Endothelial cell of umbilical vein (primary cell): ENCODE data around the gene ALPL. TPM values are rescaled to one million over a fixed set of nuclear protein-coding genes. Genes with fewer than 3 reads are reported as not detected.

Experiments
- BruUV-seq: library from RNA; stranded (reverse); fragments of 400-500 nt; replicated peaks from 2 replicates; lab custom pipeline; 2021; lab: Mats Ljungman, UMichigan
- CTCF ChIA-PET: fragments of 300-600, 350-600 bp; sonication (Branson Sonifier 250); formaldehyde crosslinking; loops from one replicate; lab custom pipeline; 2021; ENCODE audit warnings: antibody characterized with exemption, inconsistent platforms; lab: Charles Lee
- POLR2A ChIA-PET: fragments of 300-600, 350-600 bp; sonication (Branson Sonifier 250); formaldehyde crosslinking; loops from one replicate; lab custom pipeline; 2021; ENCODE audit warnings: antibody characterized with exemption, inconsistent platforms; lab: Charles Lee
- DNase-seq: peaks from one replicate; pipeline ENCODE4 v3.0.0-alpha.2; 2011; ENCODE audit warnings: low read depth, low spot score
- FAIRE-seq: peaks from 2 replicates; lab custom pipeline; 2011; peaks lifted over from hg19 to GRCh38; lab: Jason Lieb, UNC
- H2AFZ ChIP-seq: 2 replicates; pipeline ENCODE4 v1.6.0; 2012; ENCODE audit warnings: low read depth, low read length, control low read depth, inconsistent platforms
- H3K27ac ChIP-seq: 2 replicates; pipeline ENCODE4 v1.5.1; 2011; ENCODE audit warnings: low read depth, mild to moderate bottlenecking, control low read depth, low read length, moderate library complexity; ENCODE audit not compliant: insufficient read depth
- H3K27me3 ChIP-seq, 2 experiments: 2 replicates each; pipeline versions ENCODE4 v1.6.0 to v1.6.1; 2011; ENCODE audit warnings: low read length in 2 of 2, mixed read lengths in 1 of 2; ENCODE audit not compliant: control insufficient read depth in 2 of 2, insufficient read depth in 2 of 2
- H3K36me3 ChIP-seq, 2 experiments: 2 replicates in 1 of 2; 3 replicates in 1 of 2; pipeline ENCODE4 v1.5.1; 2011; ENCODE audit warnings: low read length in 2 of 2, mild to moderate bottlenecking in 1 of 2, moderate library complexity in 1 of 2; ENCODE audit not compliant: control insufficient read depth in 2 of 2, insufficient read depth in 2 of 2; ENCODE audit errors: extremely low read depth in 1 of 2
- H3K4me1 ChIP-seq: 3 replicates; pipeline ENCODE4 v1.5.1; 2011; ENCODE audit warnings: mild to moderate bottlenecking, low read length; ENCODE audit not compliant: control insufficient read depth, insufficient read depth; ENCODE audit errors: extremely low read depth
- H3K4me2 ChIP-seq: 2 replicates; pipeline ENCODE4 v1.6.1; 2011; ENCODE audit warnings: low read length, control low read depth, mixed read lengths; ENCODE audit not compliant: insufficient read depth
- H3K4me3 ChIP-seq, 3 experiments: fragments of 200-600 bp in 1 of 3; sonication (generic), shearing (Covaris generic) in 1 of 3; replicated peaks in 1 of 3; 2 replicates each; pipeline ENCODE4 v1.5.1; 2011 to 2016; ENCODE audit warnings: control low read depth in 3 of 3, low read length in 3 of 3, mild to moderate bottlenecking in 2 of 3, inconsistent platforms in 1 of 3, low read depth in 1 of 3, moderate library complexity in 1 of 3; ENCODE audit not compliant: insufficient read depth in 1 of 3
- H3K79me2 ChIP-seq: 2 replicates; pipeline ENCODE4 v1.6.0; 2012; ENCODE audit warnings: low read length, inconsistent platforms; ENCODE audit not compliant: control insufficient read depth, insufficient read depth
- H3K9ac ChIP-seq: replicated peaks from 2 replicates; pipeline ENCODE3; 2011; ENCODE audit warnings: low read length, control low read depth; ENCODE audit not compliant: insufficient read depth; ENCODE audit errors: extremely low read depth
- H3K9me1 ChIP-seq: replicated peaks from 3 replicates; pipeline ENCODE4 v1.6.0; 2011; ENCODE audit warnings: mild to moderate bottlenecking, low read length; ENCODE audit not compliant: control insufficient read depth, insufficient read depth; ENCODE audit errors: extremely low read depth
- H3K9me3 ChIP-seq: replicated peaks from 2 replicates; pipeline ENCODE4 v1.5.1; 2012; ENCODE audit warnings: low read length, inconsistent platforms; ENCODE audit not compliant: control insufficient read depth, insufficient read depth
- H4K20me1 ChIP-seq: replicated peaks from 2 replicates; pipeline ENCODE3; 2011; ENCODE audit warnings: mild to moderate bottlenecking, low read length; ENCODE audit not compliant: control insufficient read depth, insufficient read depth; ENCODE audit errors: extremely low read depth
- EZH2 ChIP-seq: IDR thresholded peaks from 2 replicates; pipeline ENCODE4 v1.6.1; 2012; ENCODE audit warnings: borderline replicate concordance, low read depth, mild to moderate bottlenecking, moderate library complexity, low read length, inconsistent platforms; ENCODE audit not compliant: severe bottlenecking
- FOS ChIP-seq: IDR thresholded peaks from 2 replicates; pipeline ENCODE4 v1.6.1; 2011; ENCODE audit warnings: mild to moderate bottlenecking, low read length, moderate library complexity, borderline replicate concordance; ENCODE audit not compliant: insufficient read depth
- GATA2 ChIP-seq: IDR thresholded peaks from 2 replicates; pipeline ENCODE4 v1.7.0; 2011; ENCODE audit warnings: low read depth, mild to moderate bottlenecking, moderate library complexity, mixed read lengths, low read length; ENCODE audit not compliant: insufficient read length, insufficient read depth
- JUN ChIP-seq: IDR thresholded peaks from 2 replicates; pipeline ENCODE4 v1.6.1; 2011; ENCODE audit warnings: borderline replicate concordance, low read depth; ENCODE audit not compliant: insufficient read length, insufficient read depth
- MYC ChIP-seq: IDR thresholded peaks from one replicate; pipeline ENCODE4 v1.6.1; 2011; ENCODE audit warnings: mild to moderate bottlenecking, low read depth, low read length
- POLR2A ChIP-seq: IDR thresholded peaks from 2 replicates; pipeline ENCODE4 v1.6.1; 2012; ENCODE audit warnings: low read depth, mild to moderate bottlenecking, control low read depth, low read length
- POLR2AphosphoS5 ChIP-seq: IDR thresholded peaks from 2 replicates; pipeline ENCODE4 v1.6.1; 2012; ENCODE audit warnings: low read depth, mild to moderate bottlenecking, control low read depth, low read length, moderate library complexity; ENCODE audit not compliant: insufficient read depth
- dilution Hi-C: fragments of 300-500 bp; cut with MboI; formaldehyde crosslinking; loops from one replicate; pipeline ENCODE4 v1.15.0; 2019; ENCODE audit warnings: low sequenced_read_pairs; ENCODE audit not compliant: extremely low pct_ligation_motif_present
- intact Hi-C: fragments of 100-400 bp; cut with micrococcal nuclease; formaldehyde crosslinking; loops from one replicate; pipeline ENCODE4 v1.10.0; 2022
- polyA plus RNA-seq, 4 experiments: library from polyadenylated mRNA; depleted of rRNA in 3 of 4; stranded (reverse) in 3 of 4; unstranded in 1 of 4; fragments of >200 nt; gene quantifications; 2 replicates each; pipeline versions ENCODE4 v1.2.1 to v1.2.3, GENCODE V29; 2011 to 2012; ENCODE audit warnings: missing spikeins in 1 of 4
- total RNA-seq: library from RNA; stranded (reverse); gene quantifications from 2 replicates; pipeline ENCODE4 v1.2.3, GENCODE V29; 2021
- TF ChIP-seq, protein P1 (sequence below): IDR thresholded peaks from 2 replicates; pipeline ENCODE4 v1.6.1; 2011; ENCODE audit not compliant: insufficient read depth, insufficient read length
- TF ChIP-seq, protein P2 (sequence below), 2 donors: IDR thresholded peaks; 1 replicate in 1 of 2; 2 replicates in 1 of 2; pipeline ENCODE4 v1.5.1; 2011; ENCODE audit warnings: low read length in 2 of 2, mild to moderate bottlenecking in 2 of 2, moderate library complexity in 2 of 2, control low read depth in 1 of 2, inconsistent platforms in 1 of 2, low read depth in 1 of 2; ENCODE audit not compliant: insufficient read depth in 1 of 2; ENCODE audit errors: extremely low read depth in 1 of 2

The ALPL gene
- total and polyA plus RNA-seq, 2 donors (not counting 3 experiments of a cell fraction or from before 2014, with no cell fraction given) = 0.38 to 0.92 TPM

DNA sequence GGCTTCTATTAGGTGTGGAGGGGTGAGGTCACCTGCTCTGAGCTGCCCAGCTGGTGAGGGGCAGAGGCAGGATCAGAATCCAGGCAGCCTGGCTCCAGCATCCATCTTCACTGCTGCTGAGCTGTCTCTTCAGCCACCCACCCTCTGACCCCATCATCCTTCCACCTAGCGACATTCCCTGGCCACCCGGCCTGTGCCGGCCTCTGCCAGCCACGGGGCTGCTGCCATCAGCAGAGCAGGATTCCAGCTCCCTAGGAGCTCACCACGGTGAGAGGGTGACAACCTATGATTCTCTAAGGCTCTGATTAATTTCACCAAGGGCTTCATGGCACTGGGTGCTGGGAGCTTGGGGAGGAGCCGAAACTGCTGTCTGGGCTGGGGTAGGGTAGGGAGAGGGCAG lies 32.1 kb downstream of the ALPL start:
- Histone ChIP-seq H3K9ac (no peak overlapping the region), H3K27me3 (peaks cover 19 to 23% of the 10 kb centered on the region in 2 experiments), H3K4me2 (no peak overlapping the region), H3K9me3 (no peaks in the 10 kb centered on the region), H3K4me3 (no peak overlapping the region), H3K27ac (no peak overlapping the region), H3K4me1 (no peaks in the 10 kb centered on the region), H2AFZ (no peak overlapping the region), H4K20me1 (no peaks in the 10 kb centered on the region), H3K79me2 (no peaks in the 10 kb centered on the region), H3K9me1 (no peaks in the 10 kb centered on the region), H3K36me3 (no peaks in the 10 kb centered on the region)
- TF ChIP-seq EZH2 (no peak), JUN (no peak), MYC (no peak), POLR2A (no peak)
- TF ChIP-seq, protein P1, sequence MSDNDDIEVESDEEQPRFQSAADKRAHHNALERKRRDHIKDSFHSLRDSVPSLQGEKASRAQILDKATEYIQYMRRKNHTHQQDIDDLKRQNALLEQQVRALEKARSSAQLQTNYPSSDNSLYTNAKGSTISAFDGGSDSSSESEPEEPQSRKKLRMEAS = no peak
- FAIRE-seq (no peak), DNase-seq (no peak)
- ChIA-PET POLR2A (no interaction called here), CTCF (interaction anchor here (0.8 to 1.4 kb wide), 2 partner anchors 32 to 54 kb away, joined by 3 read pairs; partner anchors contain the start of gene ALPL)
- BruUV-seq = no TSS peak
- intact Hi-C loops (no loop called here), dilution Hi-C loops (no loop called here)

DNA sequence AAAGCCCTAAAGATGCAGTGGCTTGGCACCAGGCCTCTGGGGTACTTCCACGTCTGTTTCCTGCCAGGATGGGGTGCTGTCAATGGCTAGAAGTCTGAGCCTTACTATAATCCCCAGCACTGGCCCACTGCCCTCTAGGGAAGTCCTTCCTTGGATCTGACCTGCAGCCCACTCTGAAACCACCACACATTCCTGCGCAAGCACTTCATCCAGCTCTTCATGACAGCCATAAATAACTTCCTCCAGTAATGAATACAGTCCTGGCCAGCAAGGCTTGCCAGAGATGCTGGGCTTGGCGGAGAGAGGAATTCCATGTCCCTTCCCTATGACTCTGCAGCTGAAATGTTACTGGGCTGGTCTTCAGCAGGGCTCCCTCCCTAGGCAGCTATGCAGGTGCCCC lies 32.6 kb downstream of the ALPL start:
- Histone ChIP-seq H3K4me3 (no peak overlapping the region), H3K9me1 (no peaks in the 10 kb centered on the region), H3K79me2 (no peaks in the 10 kb centered on the region), H4K20me1 (no peaks in the 10 kb centered on the region), H3K27me3 (peaks cover 16 to 19% of the 10 kb centered on the region in 2 experiments), H3K27ac (no peak overlapping the region), H2AFZ (no peak overlapping the region), H3K4me1 (no peaks in the 10 kb centered on the region), H3K36me3 (no peaks in the 10 kb centered on the region), H3K9ac (no peak overlapping the region), H3K4me2 (no peak overlapping the region), H3K9me3 (no peaks in the 10 kb centered on the region)
- TF ChIP-seq, protein P2, sequence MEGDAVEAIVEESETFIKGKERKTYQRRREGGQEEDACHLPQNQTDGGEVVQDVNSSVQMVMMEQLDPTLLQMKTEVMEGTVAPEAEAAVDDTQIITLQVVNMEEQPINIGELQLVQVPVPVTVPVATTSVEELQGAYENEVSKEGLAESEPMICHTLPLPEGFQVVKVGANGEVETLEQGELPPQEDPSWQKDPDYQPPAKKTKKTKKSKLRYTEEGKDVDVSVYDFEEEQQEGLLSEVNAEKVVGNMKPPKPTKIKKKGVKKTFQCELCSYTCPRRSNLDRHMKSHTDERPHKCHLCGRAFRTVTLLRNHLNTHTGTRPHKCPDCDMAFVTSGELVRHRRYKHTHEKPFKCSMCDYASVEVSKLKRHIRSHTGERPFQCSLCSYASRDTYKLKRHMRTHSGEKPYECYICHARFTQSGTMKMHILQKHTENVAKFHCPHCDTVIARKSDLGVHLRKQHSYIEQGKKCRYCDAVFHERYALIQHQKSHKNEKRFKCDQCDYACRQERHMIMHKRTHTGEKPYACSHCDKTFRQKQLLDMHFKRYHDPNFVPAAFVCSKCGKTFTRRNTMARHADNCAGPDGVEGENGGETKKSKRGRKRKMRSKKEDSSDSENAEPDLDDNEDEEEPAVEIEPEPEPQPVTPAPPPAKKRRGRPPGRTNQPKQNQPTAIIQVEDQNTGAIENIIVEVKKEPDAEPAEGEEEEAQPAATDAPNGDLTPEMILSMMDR (IDR thresholded peaks at IDR 0.05; ENCODE audit: extremely low read depth in 1 of 2, insufficient read depth in 1 of 2, low read depth in 1 of 2, low read length in 2 of 2) = no peak
- no peak for TF ChIP-seq MYC
- no peak for TF ChIP-seq FOS
- no peak for TF ChIP-seq JUN
- TF ChIP-seq GATA2 = no peak
- TF ChIP-seq, protein P1 = no peak
- no peak for TF ChIP-seq EZH2
- TF ChIP-seq POLR2AphosphoS5 = no peak
- no peak for TF ChIP-seq POLR2A
- no peak for FAIRE-seq
- DNase-seq = no peak
- intact Hi-C loops = no loop called here
- CTCF ChIA-PET = interaction anchor here (0.8 to 1.4 kb wide), 2 partner anchors 33 to 54 kb away, joined by 3 read pairs; partner anchors contain the start of gene ALPL
- no TSS peak for BruUV-seq
- dilution Hi-C loops = no loop called here
- POLR2A ChIA-PET = interaction anchor here (0.6 kb wide), 1 partner anchor 142 kb away, joined by 4 read pairs; no protein-coding TSS in a partner anchor
